Kidney (tissue), 14 donors: Measurements from ENCODE around the gene MFSD6L. TPM values are rescaled to one million over a fixed set of nuclear protein-coding genes. Genes with fewer than 3 reads are reported as not detected.
"Not testable (repeated sequence)": the region's sequence is repeated elsewhere in the genome, so short reads cannot be mapped to it uniquely, and the experiment has no call there.

Experiments
- DNase-seq, 5 donors: peaks; one replicate each; pipeline ENCODE4 v3.0.0-alpha.2; 2013 to 2020
- FAIRE-seq: peaks from 2 replicates; lab custom pipeline; 2012; peaks lifted over from hg19 to GRCh38; lab: Jason Lieb, UNC
- H3K27ac ChIP-seq, 2 donors: one replicate each; pipeline ENCODE4 v1.7.0; 2013; ENCODE audit warnings: low read depth in 2 of 2, low read length in 2 of 2, inconsistent platforms in 1 of 2
- H3K27me3 ChIP-seq: one replicate; pipeline ENCODE4 v1.7.1; 2013; ENCODE audit warnings: low read length, inconsistent platforms; ENCODE audit not compliant: control insufficient read depth, insufficient read depth
- H3K36me3 ChIP-seq, 3 donors: one replicate each; pipeline versions ENCODE4 v1.7.0 to v1.7.1; 2013; ENCODE audit warnings: low read length in 3 of 3, control low read depth in 1 of 3, inconsistent platforms in 1 of 3; ENCODE audit not compliant: insufficient read depth in 3 of 3, control insufficient read depth in 2 of 3
- H3K4me1 ChIP-seq, 3 donors: one replicate each; pipeline versions ENCODE4 v1.7.0 to v1.7.1; 2013; ENCODE audit warnings: low read length in 3 of 3, inconsistent platforms in 1 of 3, low read depth in 1 of 3; ENCODE audit not compliant: control insufficient read depth in 2 of 3, insufficient read depth in 2 of 3
- H3K4me3 ChIP-seq, 3 donors: one replicate each; pipeline versions ENCODE4 v1.7.0 to v1.8.1; 2013; ENCODE audit warnings: low read length in 3 of 3, control low read depth in 1 of 3, inconsistent platforms in 1 of 3
- H3K9ac ChIP-seq, 3 donors: one replicate each; pipeline versions ENCODE4 v1.7.0 to v1.7.1; 2013; ENCODE audit warnings: low read length in 3 of 3, control low read depth in 1 of 3, inconsistent platforms in 1 of 3
- H3K9me3 ChIP-seq, 3 donors: one replicate each; pipeline versions ENCODE4 v1.7.0 to v1.7.1; 2013; ENCODE audit warnings: low read length in 3 of 3, control low read depth in 1 of 3, inconsistent platforms in 1 of 3; ENCODE audit not compliant: control insufficient read depth in 2 of 3, insufficient read depth in 1 of 3
- intact Hi-C: fragments of 100-400 bp; cut with DNase I; formaldehyde crosslinking; loops from one replicate; pipeline ENCODE4 v1.11.1; 2022
- polyA plus RNA-seq: library from polyadenylated mRNA; stranded (reverse); fragments of 350-450 nt; fragmentation: Illumina TruSeq; extraction: RNeasy Lipid Tissue Mini Kit (QIAGEN cat#74804); gene quantifications from one replicate; pipeline ENCODE4 v1.2.3, GENCODE V29; 2014; ENCODE audit warnings: low read depth, low replicate concordance; ENCODE audit not compliant: insufficient read depth
- total RNA-seq: library from RNA; stranded (reverse); fragmentation: NEBNext Ultra II Directional; extraction: Animal tissue kit (Norgen Biotek cat#: 25700); gene quantifications from one replicate; pipeline ENCODE4 v1.2.1, GENCODE V29; 2021
- TF ChIP-seq, protein P1 (sequence below): IDR thresholded peaks from 3 replicates; pipeline ENCODE4 v1.5.1; 2012; ENCODE audit warnings: mild to moderate bottlenecking, moderate library complexity, borderline replicate concordance; ENCODE audit not compliant: insufficient read depth; ENCODE audit errors: extremely low read depth
- donor health status: control.
- donor health status: control.
- donor health status: control.
- donor health status: control.
- donor health status: control.
- donor health status: DM: yes; HTN: yes; CAD: no.
- donor health status: Normal renal cell carcinoma (clear cell type).

Gene MFSD6L
- total and polyA plus RNA-seq, 2 donors from 2014 or later, result 3.1 to 3.8 TPM

DNA sequence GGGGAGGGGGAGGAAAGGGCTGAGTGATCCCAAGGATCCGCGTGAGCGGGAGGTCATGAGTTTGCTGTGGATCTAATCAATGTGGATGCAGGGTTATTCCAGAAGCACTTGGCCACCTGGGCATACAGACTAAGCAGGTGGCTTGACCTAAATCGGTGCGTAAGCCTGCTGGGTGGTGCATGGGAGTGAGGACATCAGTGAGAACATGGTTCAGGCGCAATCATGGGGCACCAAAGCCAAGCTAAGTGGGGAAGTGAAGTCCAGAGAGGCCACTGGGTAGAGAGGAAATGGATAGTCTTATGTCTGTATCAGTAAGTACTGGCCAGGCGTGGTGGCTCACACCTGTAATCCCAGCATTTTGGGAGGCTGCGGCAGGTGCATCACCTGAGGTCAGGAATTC lies 18.9 kb upstream of the MFSD6L start:
- FAIRE-seq (no peak), DNase-seq (no peak)
- Histone ChIP-seq H3K36me3 (no peaks in the 10 kb centered on the region), H3K9me3 (peaks cover 0 to 2% (median 0%) of the 10 kb centered on the region in 3 donors), H3K9ac (no peak overlapping the region), H3K4me1 (no peaks in the 10 kb centered on the region), H3K4me3 (no peak overlapping the region), H3K27ac (no peak overlapping the region), H3K27me3 (no peaks in the 10 kb centered on the region)
- TF ChIP-seq, protein P1, sequence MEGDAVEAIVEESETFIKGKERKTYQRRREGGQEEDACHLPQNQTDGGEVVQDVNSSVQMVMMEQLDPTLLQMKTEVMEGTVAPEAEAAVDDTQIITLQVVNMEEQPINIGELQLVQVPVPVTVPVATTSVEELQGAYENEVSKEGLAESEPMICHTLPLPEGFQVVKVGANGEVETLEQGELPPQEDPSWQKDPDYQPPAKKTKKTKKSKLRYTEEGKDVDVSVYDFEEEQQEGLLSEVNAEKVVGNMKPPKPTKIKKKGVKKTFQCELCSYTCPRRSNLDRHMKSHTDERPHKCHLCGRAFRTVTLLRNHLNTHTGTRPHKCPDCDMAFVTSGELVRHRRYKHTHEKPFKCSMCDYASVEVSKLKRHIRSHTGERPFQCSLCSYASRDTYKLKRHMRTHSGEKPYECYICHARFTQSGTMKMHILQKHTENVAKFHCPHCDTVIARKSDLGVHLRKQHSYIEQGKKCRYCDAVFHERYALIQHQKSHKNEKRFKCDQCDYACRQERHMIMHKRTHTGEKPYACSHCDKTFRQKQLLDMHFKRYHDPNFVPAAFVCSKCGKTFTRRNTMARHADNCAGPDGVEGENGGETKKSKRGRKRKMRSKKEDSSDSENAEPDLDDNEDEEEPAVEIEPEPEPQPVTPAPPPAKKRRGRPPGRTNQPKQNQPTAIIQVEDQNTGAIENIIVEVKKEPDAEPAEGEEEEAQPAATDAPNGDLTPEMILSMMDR, result no peak
- intact Hi-C loops, result no loop called here

DNA sequence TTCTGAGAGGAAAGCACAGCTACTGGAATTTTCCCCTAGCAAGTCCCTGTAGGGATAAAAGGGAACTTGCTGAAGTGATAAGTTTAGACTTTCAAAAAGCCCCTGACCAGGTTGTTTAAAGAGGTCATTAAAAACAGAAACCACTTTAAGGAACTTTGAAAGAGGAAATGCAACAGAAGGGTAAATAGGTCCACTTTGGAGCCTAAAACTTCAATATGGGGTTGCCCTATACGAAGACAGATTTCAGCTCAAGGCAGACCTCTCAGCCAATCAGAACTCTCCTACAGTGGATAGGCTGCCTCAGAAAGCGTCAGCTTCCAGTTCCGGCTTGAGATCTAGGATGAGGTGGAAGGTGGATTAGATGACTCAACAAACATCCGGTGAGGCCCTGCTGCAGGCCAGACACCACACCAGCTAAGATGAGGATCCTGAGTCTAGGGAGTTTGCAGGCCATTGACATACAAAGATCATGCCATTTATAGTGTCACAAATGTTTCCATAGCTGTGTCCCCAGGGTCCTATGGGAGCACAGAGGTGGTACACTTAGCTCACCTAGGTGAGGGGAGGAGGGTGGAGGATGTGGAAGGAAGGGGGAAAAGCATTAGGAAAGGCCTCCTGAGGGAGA lies 7.9 kb upstream of the MFSD6L start:
- FAIRE-seq (no peak), DNase-seq (no peak)
- Histone ChIP-seq H3K36me3 (no peaks in the 10 kb centered on the region), H3K4me1 (no peaks in the 10 kb centered on the region), H3K9ac (no peak overlapping the region), H3K9me3 (no peaks in the 10 kb centered on the region), H3K4me3 (no peak overlapping the region), H3K27me3 (no peaks in the 10 kb centered on the region), H3K27ac (no peak overlapping the region)
- TF ChIP-seq, protein P1, result no peak
- intact Hi-C loops, result no loop called here

DNA sequence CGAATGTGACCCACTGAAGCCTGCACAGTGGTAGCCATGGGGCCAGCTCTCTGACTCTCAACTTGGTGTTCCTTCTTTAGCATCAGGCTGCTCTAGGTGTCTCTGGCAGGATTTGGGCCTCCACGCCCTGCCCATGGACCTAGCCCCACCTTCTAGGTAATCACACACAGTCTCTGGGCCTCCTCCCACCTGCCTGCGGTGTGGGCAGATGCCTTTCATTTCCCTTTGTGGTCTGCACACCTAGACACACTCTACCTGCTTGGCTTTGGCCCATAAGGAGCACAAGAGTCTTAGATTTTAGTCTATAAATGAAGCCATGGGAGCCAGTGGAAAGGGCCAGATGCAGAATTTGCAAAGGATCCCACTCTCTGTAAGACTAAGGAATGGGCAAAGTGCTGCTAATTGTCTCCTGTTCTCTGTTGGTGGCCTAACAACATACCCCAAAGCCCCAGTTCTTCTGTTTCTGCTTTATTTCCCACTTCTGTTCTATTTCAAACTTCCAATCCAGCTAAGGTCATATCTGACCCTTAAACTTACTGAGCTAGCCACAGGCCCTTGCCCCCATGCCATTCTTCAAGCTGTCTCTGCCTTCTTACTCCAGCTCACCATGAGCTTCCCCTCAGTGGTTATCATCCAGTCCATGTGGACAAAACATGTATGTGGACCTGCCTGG lies 7.2 kb upstream of the MFSD6L start:
- intact Hi-C loops, result no loop called here
- no peak for DNase-seq
- no peak overlapping the region for H3K27ac ChIP-seq
- H3K27me3 ChIP-seq, result no peaks in the 10 kb centered on the region
- no peaks in the 10 kb centered on the region for H3K9me3 ChIP-seq
- H3K4me3 ChIP-seq, result no peak overlapping the region
- H3K36me3 ChIP-seq, result no peaks in the 10 kb centered on the region
- TF ChIP-seq, protein P1, result no peak
- H3K4me1 ChIP-seq, result no peaks in the 10 kb centered on the region
- no peak for FAIRE-seq
- no peak overlapping the region for H3K9ac ChIP-seq

DNA sequence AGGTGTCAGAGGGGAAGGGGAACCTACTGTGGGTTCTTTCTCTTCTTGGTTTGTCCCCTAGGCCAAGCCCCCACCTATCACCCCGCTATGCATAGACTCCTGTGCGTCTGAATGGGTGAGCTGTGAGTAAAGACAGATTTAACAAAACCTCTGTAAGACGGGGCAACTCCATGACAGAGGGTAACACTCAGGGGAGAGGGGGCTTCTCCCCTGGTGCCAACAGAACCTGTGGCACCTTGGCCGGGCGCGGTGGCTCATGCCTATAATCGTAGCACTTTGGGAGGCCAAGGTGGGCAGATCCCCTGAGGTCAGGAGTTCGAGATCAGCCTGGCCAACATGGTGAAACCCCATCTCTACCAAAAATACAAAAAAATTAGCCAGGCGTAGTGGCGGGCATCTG lies 6.2 kb upstream of the MFSD6L start:
- H3K36me3 ChIP-seq, H3K27ac ChIP-seq, H3K27me3 ChIP-seq, intact Hi-C loops, H3K4me1 ChIP-seq, FAIRE-seq, H3K4me3 ChIP-seq, H3K9ac ChIP-seq, H3K9me3 ChIP-seq, DNase-seq: not testable (repeated sequence)
